K562 (cell line): ENCODE measurements around the gene BFSP2. TPM values are rescaled to one million over a fixed set of nuclear protein-coding genes. Genes with fewer than 3 reads are reported as not detected.

Experiments
- ATAC-seq: fragments of 200-7000 bp; cut with Tn5 transposase; 3 replicates; pipeline ENCODE4 v1.9.1; 2020; ENCODE audit warnings: moderate library complexity
- BruUV-seq: library from RNA; stranded (reverse); fragments of 400-500 nt; replicated peaks from 2 replicates; lab custom pipeline; 2021; lab: Mats Ljungman, UMichigan
- CTCF ChIA-PET: fragments of 300-600 bp; formaldehyde crosslinking; extraction: SDS; loops from one replicate; lab custom pipeline; 2021; ENCODE audit warnings: low intra/inter-chr PET ratio; lab: Yijun Ruan, JAX
- POLR2A ChIA-PET: fragments of 300-600, 350-650 bp; sonication (Branson Sonifier 250); formaldehyde crosslinking; extraction: SDS; loops from one replicate; lab custom pipeline; 2021; ENCODE audit warnings: antibody characterized with exemption, inconsistent platforms; lab: Yijun Ruan, JAX
- DNase-seq, 4 experiments: peaks; one replicate each; pipeline versions ENCODE4 v3.0.0 to v3.0.0-alpha.2; 2011 to 2018; ENCODE audit warnings: low spot score in 3 of 4, mixed read lengths in 3 of 4; ENCODE audit errors: extremely low read depth in 1 of 4
- FAIRE-seq: peaks from 2 replicates; lab custom pipeline; 2011; peaks lifted over from hg19 to GRCh38; lab: Jason Lieb, UNC
- H2AFZ ChIP-seq: 2 replicates; pipeline ENCODE4 v1.6.0; 2011; ENCODE audit warnings: low read depth, low read length, control low read depth, inconsistent platforms
- H3K27ac ChIP-seq: fragments of 200-600 bp; 3 replicates; pipeline ENCODE4 v1.8.0; 2011; ENCODE audit warnings: low read depth, mild to moderate bottlenecking, control low read depth, inconsistent platforms, low read length, moderate library complexity, mixed read lengths; ENCODE audit errors: extremely low read depth
- H3K27me3 ChIP-seq, 2 experiments: fragments of 300-600 bp in 1 of 2; 2 replicates in 1 of 2; 3 replicates in 1 of 2; pipeline versions ENCODE4 v1.6.0 to v1.8.0; 2011; ENCODE audit warnings: inconsistent platforms in 2 of 2, low read length in 2 of 2, mild to moderate bottlenecking in 1 of 2, mixed read lengths in 1 of 2, moderate library complexity in 1 of 2; ENCODE audit not compliant: control insufficient read depth in 2 of 2, insufficient read depth in 2 of 2
- H3K36me3 ChIP-seq: fragments of 300-600 bp; 3 replicates; pipeline ENCODE4 v1.8.0; 2011; ENCODE audit warnings: mild to moderate bottlenecking, low read length, inconsistent platforms; ENCODE audit not compliant: control insufficient read depth, insufficient read depth
- H3K4me1 ChIP-seq, 2 experiments: fragments of 200-600 bp in 1 of 2; replicated peaks in 1 of 2; 2 replicates in 1 of 2; 3 replicates in 1 of 2; pipeline versions ENCODE4 v1.5.1 to v1.8.0; 2011; ENCODE audit warnings: inconsistent platforms in 2 of 2, low read length in 2 of 2, mild to moderate bottlenecking in 1 of 2, mixed read lengths in 1 of 2, moderate library complexity in 1 of 2; ENCODE audit not compliant: control insufficient read depth in 2 of 2, insufficient read depth in 2 of 2
- H3K4me2 ChIP-seq: 2 replicates; pipeline ENCODE4 v1.6.1; 2011; ENCODE audit warnings: low read length, control low read depth, inconsistent platforms, mixed read lengths; ENCODE audit not compliant: insufficient read depth
- H3K4me3 ChIP-seq: fragments of 200-600 bp; sonication (generic), shearing (Covaris generic); 2 replicates; pipeline ENCODE4 v1.5.1; 2016; ENCODE audit warnings: control low read depth, inconsistent platforms
- H3K79me2 ChIP-seq: fragments of 200-600 bp; 3 replicates; pipeline ENCODE4 v1.8.0; 2011; ENCODE audit warnings: low read length, inconsistent platforms; ENCODE audit not compliant: control insufficient read depth, insufficient read depth
- H3K9ac ChIP-seq, 2 experiments: 2 replicates each; pipeline versions ENCODE4 v1.6.0 to v1.6.1; 2011; ENCODE audit warnings: low read depth in 2 of 2, low read length in 2 of 2, control low read depth in 1 of 2, inconsistent platforms in 1 of 2, mild to moderate bottlenecking in 1 of 2, mixed read lengths in 1 of 2; ENCODE audit not compliant: insufficient read depth in 1 of 2
- H3K9me1 ChIP-seq: one replicate; pipeline ENCODE4 v1.6.0; 2011; ENCODE audit warnings: inconsistent platforms, mild to moderate bottlenecking, low read length, moderate library complexity; ENCODE audit not compliant: control insufficient read depth, insufficient read depth
- H3K9me3 ChIP-seq: replicated peaks from 2 replicates; pipeline ENCODE4 v1.5.1; 2011; ENCODE audit warnings: low read depth, low read length, inconsistent platforms; ENCODE audit not compliant: control insufficient read depth, insufficient read depth
- H4K20me1 ChIP-seq: replicated peaks from 2 replicates; pipeline ENCODE4 v1.6.1; 2011; ENCODE audit warnings: low read length, inconsistent platforms, mixed read lengths; ENCODE audit not compliant: control insufficient read depth, insufficient read depth
- CBFA2T2 ChIP-seq: fragments of 450-650 bp; conservative IDR thresholded peaks from 2 replicates; pipeline ENCODE4 v1.6.1; 2017; ENCODE audit warnings: mild to moderate bottlenecking
- CBFB ChIP-seq: sonication (generic); formaldehyde crosslinking; IDR thresholded peaks from 2 replicates; pipeline ENCODE4 v1.4.0; 2020; ENCODE audit warnings: mild to moderate bottlenecking, missing genetic modification reagents
- FOXM1 ChIP-seq, 2 experiments: fragments of 450-650 bp in 1 of 2; sonication (generic) in 1 of 2; formaldehyde crosslinking in 1 of 2; IDR thresholded peaks; 2 replicates each; pipeline versions ENCODE4 v1.6.1 to v1.9.0; 2017 to 2022; ENCODE audit warnings: low read depth in 2 of 2, mild to moderate bottlenecking in 2 of 2, missing genetic modification reagents in 1 of 2, moderate library complexity in 1 of 2
- IFI16 ChIP-seq: fragments of 250-450 bp; sonication (Bioruptor Pico); IDR thresholded peaks from 2 replicates; pipeline ENCODE4 v2.1.2; 2022; ENCODE audit warnings: mild to moderate bottlenecking, inconsistent platforms
- MLLT1 ChIP-seq, 2 experiments: fragments of 450-650 bp; IDR thresholded peaks; 2 replicates each; pipeline ENCODE4 v1.6.1; 2016
- MNT ChIP-seq, 2 experiments: fragments of 450-650 bp; conservative IDR thresholded peaks; 2 replicates each; pipeline ENCODE4 v1.6.1; 2017; ENCODE audit warnings: mild to moderate bottlenecking in 2 of 2, moderate library complexity in 2 of 2
- NFIC ChIP-seq: fragments of 450-650 bp; IDR thresholded peaks from 2 replicates; pipeline ENCODE4 v1.6.1; 2017; ENCODE audit warnings: mild to moderate bottlenecking, inconsistent platforms
- POLR2AphosphoS5 ChIP-seq: IDR thresholded peaks from 2 replicates; pipeline ENCODE4 v1.6.1; 2011; ENCODE audit warnings: mild to moderate bottlenecking, low read depth, low read length, moderate library complexity; ENCODE audit not compliant: control insufficient read depth, insufficient read depth
- RREB1 ChIP-seq: fragments of 250-450 bp; sonication (Bioruptor Pico); IDR thresholded peaks from 2 replicates; pipeline ENCODE4 v1.4.0; 2020
- SOX6 ChIP-seq: fragments of 450-650 bp; IDR thresholded peaks from 2 replicates; pipeline ENCODE4 v1.6.1; 2014; ENCODE audit warnings: mild to moderate bottlenecking
- ZNF76 ChIP-seq: fragments of 250-450 bp; sonication (Bioruptor Pico); IDR thresholded peaks from 2 replicates; pipeline ENCODE4 v1.4.0; 2020; ENCODE audit warnings: mild to moderate bottlenecking, moderate library complexity, borderline replicate concordance
- WGBS: fragments of 100-300 bp; shearing (Covaris generic); methylation state at CpG from one replicate; pipeline ENCODE4 v1.1.6; 2016; ENCODE audit warnings: low coverage, mixed read lengths; ENCODE audit not compliant: insufficient coverage; ENCODE audit errors: missing lambda C conversion rate; 5-methylcytosine and 5-hydroxymethylcytosine counted together
- in situ Hi-C: fragments of 300-500 bp; cut with MboI; formaldehyde crosslinking; loops from 4 replicates; pipeline ENCODE4 v1.15.0; 2018; ENCODE audit warnings: inconsistent platforms, mixed read lengths
- intact Hi-C: fragments of 100-400 bp; cut with micrococcal nuclease; formaldehyde crosslinking; loops from 2 replicates; pipeline ENCODE4 v1.14.2; 2022
- polyA plus RNA-seq, 8 experiments: library from polyadenylated mRNA; depleted of rRNA in 4 of 8; stranded (reverse) in 5 of 8; unstranded in 3 of 8; fragments of >200 nt; fragmentation: Nextera tagmentation in 2 of 8; fragmentation: Illumina TruSeq in 1 of 8; extraction: Ambion mirVana in 2 of 8; extraction: Trizol in 1 of 8; gene quantifications; 2 replicates each; pipeline versions ENCODE4 v1.2.1 to v1.2.3, GENCODE V29; 2011 to 2014; ENCODE audit warnings: inconsistent platforms in 1 of 8, missing spikeins in 1 of 8
- total RNA-seq, 7 experiments: library from RNA; depleted of rRNA in 6 of 7; stranded (reverse); fragments of >200 nt in 6 of 7; fragmentation: Illumina TruSeq in 2 of 7; extraction: Trizol in 2 of 7; gene quantifications; 2 replicates each; pipeline versions ENCODE4 v1.2.1 to v1.2.3, GENCODE V29; 2011 to 2021; ENCODE audit warnings: low replicate concordance in 1 of 7

Gene BFSP2
- total and polyA plus RNA-seq, 9 of the 15 experiments (the other 6 are each of a cell fraction or from before 2014, with no cell fraction given), result not detected

- no peak for TF ChIP-seq RREB1 (CRISPR knock-in tag)
- no peak for TF ChIP-seq ZNF76 (CRISPR knock-in tag)
- no peak for TF ChIP-seq IFI16 (CRISPR knock-in tag)
Observed at GRCh38 chr3:133455281-133455680, 55.4 kb downstream of the BFSP2 start (continued).

- no peaks in the 10 kb centered on the region for H3K9me1 ChIP-seq
- FAIRE-seq (no peak), ATAC-seq (peak; percentile 68), DNase-seq (peak; percentile 15 to 45 (median 20))
- no peaks in the 10 kb centered on the region for H4K20me1 ChIP-seq
- ChIA-PET CTCF (interaction anchor here (0.5 to 0.6 kb wide), 2 partner anchors 17 to 49 kb away, joined by 3 to 4 read pairs; no protein-coding TSS in a partner anchor), POLR2A (no interaction called here)
- no peaks in the 10 kb centered on the region for H3K79me2 ChIP-seq
- no peak overlapping the region for H3K4me3 ChIP-seq
- in situ Hi-C loops (no loop called here), intact Hi-C loops (no loop called here)
- no peak overlapping the region for H3K27ac ChIP-seq
- H3K9ac ChIP-seq, result no peak overlapping the region
- no TSS peak for BruUV-seq
- 5% methylated on average over 2 of the region's 2 CpGs for WGBS
- no peaks in the 10 kb centered on the region; a peak in 1 of 5 replicates for H3K27me3 ChIP-seq
- H3K4me1 ChIP-seq, result no peaks in the 10 kb centered on the region
- H3K4me2 ChIP-seq, result no peak overlapping the region
- no peaks in the 10 kb centered on the region for H3K9me3 ChIP-seq
- no peak overlapping the region for H2AFZ ChIP-seq
- H3K36me3 ChIP-seq, result no peaks in the 10 kb centered on the region
- TF ChIP-seq MNT (conservative IDR thresholded peaks at IDR 0.05) (0 out of 4 replicates have a peak, but pooled peaks of 1 of the 2 experiments have one; percentile 17), FOXM1 (IDR thresholded peaks at IDR 0.05; ENCODE audit: low read depth) (peak; percentile 18; the same call in 1 of the 2 replicates), FOXM1 (CRISPR knock-in tag; IDR thresholded peaks at IDR 0.05; ENCODE audit: low read depth) (no peak), NFIC (0 out of 2 replicates have a peak, but pooled peaks have one; percentile 10), SOX6 (peak; percentile 63; the same call in 1 of the 2 replicates), POLR2AphosphoS5 (0 out of 2 replicates have a peak, but pooled peaks have one; percentile 52), CBFB (CRISPR knock-in tag) (0 out of 2 replicates have a peak, but pooled peaks have one; percentile 81), CBFA2T2 (peak; percentile 65), MLLT1 (IDR thresholded peaks at IDR 0.05) (peak in 1 of 2 experiments; percentile 84; a peak in 2 of 4 replicates)
Observed at GRCh38 chr3:133455960-133456359, 56.1 kb downstream of the BFSP2 start.
